ENCODE measurements around the gene TNKS1BP1.
"Not testable (repeated sequence)": the region's sequence is repeated elsewhere in the genome, so short reads cannot be mapped to it uniquely, and the experiment has no call there.

Gene TNKS1BP1

GRCh38 chr11:57353036-57353435 is 28.3 kb upstream of the TNKS1BP1 start:
- no peak for DNase-seq

DNA sequence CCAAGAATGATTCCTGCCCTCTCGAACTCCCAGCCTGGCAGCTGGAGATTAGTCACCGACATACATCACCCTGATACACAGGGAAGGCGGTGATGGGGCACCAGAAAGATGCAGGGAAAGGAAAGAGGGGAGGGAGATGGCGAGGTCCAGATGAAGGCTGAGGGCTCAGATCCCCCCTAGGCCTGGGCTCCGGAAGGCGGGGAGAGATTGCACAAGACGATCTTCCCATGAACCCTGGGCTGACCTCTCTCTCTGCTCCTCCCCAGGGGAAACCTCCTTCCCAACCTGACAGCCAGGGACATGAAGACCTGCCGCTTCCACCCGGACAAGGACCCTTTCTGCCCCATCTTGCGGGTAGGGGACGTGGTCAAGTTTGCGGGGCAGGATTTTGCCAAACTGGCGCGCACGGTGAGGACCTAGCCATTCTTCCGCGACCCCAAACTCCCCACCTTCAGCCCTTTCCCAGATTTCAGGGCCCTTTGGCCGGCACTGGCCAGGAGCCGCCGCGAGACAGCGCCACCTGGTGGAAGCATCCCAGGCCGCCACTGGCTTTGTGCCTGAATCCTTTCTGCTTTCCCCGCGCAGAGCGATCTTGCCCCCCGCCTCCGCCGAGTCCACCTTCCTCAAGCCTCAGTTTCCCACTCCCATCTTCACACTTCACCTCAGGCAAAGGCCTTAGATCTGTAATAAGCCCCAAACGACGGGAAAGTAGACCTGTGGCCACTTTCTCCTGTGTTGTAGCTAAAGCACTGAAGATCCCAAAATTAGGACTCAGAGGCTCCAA is 24.9 kb upstream of the TNKS1BP1 start:
- no peak for DNase-seq

- DNase-seq, result no peak
Measured at GRCh38 chr11:57348636-57349313, 24.0 kb upstream of the TNKS1BP1 start.

DNA sequence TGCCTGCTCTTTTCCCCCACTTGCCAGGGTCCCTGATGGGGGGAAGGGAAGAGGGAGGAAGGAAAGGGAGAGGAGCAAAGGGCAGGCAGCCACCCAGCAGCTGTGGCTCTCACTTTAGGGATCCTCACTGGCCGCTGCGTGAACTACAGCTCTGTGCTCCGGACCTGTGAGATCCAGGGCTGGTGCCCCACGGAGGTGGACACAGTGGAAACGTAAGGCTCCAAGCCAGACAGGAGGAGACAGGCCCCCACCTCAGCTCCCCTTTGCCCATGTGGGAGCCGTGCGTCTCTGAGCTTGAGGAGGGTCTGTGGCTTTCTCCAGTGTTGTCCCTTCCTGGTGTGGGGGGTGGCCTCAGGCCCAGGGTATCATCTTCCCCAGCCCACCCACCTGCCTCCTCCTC is 23.3 kb upstream of the TNKS1BP1 start:
- no peak for DNase-seq

DNA sequence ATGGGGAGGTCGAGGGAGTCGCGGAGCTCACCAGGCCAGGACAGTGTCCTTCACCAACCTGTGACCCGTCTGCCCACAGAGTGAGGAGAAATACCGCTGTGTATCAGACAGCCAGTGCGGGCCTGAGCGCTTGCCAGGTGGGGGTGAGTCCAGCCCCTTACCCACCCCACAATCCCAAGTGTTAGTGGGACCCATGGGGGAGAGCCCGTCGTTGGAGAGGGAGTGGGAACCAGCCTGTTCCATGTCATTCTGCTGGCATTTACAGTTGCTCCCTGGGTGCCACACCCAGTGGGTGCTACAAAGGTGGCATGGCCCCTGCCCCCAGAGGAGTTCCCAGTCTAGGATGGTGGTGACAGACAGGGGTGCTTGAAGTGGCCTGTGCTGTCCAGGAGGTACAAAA is 22.6 kb upstream of the TNKS1BP1 start:
- DNase-seq, result no peak

GRCh38 chr11:57345555-57346211 is 20.9 kb upstream of the TNKS1BP1 start:
- DNase-seq, result peak; percentile 57

GRCh38 chr11:57344826-57345225 is 20.1 kb upstream of the TNKS1BP1 start:
- no peak for DNase-seq

- DNase-seq, result no peak
Measured at GRCh38 chr11:57343825-57344224, 19.1 kb upstream of the TNKS1BP1 start.

DNA sequence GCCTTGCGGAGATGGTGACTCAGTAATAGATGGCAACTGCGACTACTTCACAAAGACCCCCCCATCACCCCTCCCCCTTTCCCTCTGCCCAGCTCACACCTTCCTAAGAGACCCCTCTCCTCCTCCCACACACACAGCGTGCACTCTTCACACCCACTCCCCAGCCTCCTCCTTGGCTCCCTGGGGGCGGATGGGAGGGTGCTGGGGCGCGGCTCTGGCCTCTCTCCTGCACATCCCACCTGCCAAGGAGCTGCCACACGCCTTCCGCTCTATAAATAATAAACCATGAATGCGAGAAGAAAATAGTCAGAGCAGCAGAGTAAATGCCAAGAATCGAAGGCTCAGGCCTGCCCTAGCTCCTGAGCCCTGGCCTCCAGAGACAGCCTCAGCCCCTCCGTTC is 17.9 kb upstream of the TNKS1BP1 start:
- DNase-seq, result no peak

DNA sequence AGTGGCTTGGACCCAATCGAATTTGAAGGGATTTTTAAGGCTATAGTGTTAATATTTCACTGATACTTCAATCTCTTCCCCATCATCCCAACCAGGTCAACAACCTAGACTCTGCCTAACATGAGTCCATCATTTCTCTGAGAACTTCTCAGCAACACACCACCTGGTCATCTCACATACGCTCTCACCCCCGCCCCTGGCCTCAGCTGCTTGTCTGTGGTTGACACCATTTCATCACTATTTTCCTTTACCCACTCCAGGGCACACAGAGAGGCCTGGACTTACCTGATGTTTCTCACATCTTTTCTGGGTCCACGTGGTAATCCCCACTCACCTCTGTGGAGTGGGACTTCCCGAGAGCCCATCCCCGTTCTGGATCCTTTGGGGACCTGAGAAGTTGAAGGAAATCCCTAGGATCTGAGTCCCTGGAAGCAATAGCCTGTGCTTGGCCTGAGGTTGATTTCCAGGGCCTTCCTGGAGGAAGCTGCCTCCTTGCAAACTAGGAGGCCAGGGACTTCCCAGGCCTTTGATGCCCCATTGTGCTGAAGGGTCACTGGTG is 16.6 kb upstream of the TNKS1BP1 start:
- DNase-seq, result no peak

- DNase-seq, result peak; percentile 75
Measured at GRCh38 chr11:57340039-57340615, 15.4 kb upstream of the TNKS1BP1 start.

DNA sequence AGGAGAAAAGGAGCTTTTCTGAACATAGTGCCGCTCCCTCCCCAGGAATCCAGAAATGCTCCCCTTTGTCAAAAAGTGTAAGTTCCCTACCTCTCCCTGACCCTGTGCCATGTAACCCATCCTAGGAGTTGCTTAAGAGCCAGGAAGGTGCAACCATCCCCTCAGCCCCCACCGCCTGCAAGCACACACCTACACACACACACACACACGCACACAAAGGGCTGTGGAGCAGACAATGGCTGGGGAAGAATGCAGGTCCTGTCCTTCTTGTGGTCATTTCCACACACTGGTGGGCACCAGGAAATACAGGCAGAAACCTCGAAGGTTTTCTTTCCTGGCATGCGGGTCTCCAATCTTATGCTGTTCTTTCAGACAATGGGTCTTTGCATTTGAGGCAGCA is 14.6 kb upstream of the TNKS1BP1 start:
- no peak for DNase-seq

GRCh38 chr11:57338142-57338541 is 13.4 kb upstream of the TNKS1BP1 start, which contains the start of gene P2RX3:
Gene P2RX3 (plus strand): TSS chr11:57338352. CDS start chr11:57338551, 199 bp downstream.
- DNase-seq, result no peak

GRCh38 chr11:57336856-57337255 is 12.1 kb upstream of the TNKS1BP1 start:
- DNase-seq, result not testable (repeated sequence)

GRCh38 chr11:57336111-57336666 is 11.4 kb upstream of the TNKS1BP1 start:
- no peak for DNase-seq

DNA sequence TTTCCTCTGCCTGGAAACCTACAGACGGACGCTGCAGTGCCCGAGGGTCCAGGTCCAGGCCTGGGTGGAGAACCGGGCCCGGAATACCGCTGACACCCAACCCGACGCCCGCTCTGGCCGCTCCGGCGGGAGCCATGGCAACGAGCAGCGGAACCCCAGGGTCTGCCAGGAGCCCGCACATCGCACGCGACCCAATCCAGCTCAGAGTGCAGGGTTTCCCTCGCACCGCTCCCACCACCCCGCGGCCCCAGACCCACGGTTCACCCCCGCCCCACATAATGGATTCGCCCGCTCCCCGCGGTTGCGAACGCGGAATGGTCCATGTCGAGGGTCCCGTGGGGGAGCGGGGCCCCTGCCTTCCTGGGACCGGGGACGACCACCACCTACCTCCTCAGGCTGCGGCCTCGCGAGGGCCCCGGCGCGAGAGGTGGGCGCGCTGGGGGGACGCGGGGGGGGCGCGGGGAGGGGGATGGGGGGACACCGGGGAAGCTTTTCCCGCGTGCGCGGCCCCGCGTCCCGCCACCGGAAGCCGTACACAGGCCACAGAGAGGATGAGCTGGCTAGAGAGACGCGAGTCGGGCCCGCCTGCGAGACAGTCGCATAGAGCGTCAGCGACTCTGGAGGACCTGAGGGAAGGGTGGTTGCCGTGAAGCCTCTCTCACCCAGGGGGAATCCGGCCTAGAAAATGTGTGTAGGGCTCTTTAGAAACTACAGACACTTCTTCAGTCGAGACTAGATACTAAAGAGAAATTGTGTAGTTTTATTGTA is 10.8 kb upstream of the TNKS1BP1 start, which contains the start of gene SSRP1:
Gene SSRP1, minus strand, starts transcription at position 550 of the 768 bp plus-strand sequence. CDS start 771 bp downstream, outside the sequence.
- DNase-seq, result peak; percentile 84

DNA sequence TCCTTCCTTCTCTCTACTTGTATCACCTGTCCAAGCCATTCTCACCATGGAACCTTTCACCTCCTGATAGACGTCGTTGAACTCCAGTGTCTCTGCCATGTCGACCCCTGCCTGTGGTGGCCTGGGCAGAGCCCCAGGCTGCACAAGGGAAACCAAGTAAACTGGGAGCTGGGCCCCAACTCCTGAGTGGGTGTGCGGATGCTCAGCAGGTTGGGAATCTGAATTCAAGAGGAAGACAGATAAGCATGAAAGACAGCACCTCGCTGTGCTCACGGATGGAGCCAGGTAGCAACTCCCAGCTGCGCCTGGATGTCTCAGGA is 10.2 kb upstream of the TNKS1BP1 start:
- DNase-seq, result no peak

DNA sequence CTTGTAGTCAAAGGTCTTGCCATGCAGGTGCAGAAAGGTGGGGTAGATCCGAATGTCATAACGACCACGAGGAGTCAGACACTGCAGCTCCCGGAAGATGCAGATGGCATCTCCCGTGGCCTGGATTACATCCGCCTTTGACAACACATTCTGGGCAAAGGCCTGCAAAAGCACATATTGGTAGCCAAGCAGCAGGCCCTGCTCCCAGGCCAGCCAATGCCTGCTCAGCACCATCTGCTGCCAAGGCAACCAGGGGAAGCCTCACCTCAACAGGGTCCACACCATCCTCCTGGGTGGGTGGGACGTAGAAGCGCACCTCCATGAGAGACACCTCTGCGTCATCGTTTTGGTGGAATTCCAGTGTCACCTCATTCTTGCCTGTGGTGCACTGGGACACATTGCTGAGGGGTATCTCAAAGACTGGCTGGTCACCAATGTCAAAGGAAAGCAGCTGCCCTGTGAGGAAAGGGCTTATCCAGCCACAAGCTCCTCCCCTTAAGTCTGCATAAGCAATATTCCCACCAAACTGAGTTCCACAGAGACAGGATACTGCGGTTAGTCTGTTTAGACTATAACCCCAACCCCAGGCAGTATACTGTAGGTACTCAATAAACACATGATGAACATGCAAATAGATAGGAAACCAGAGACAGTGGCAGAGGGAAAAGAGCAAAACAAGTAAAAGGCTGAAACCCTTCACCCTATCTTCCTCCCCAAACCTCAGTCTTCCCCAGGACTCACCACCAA is 8.1 kb upstream of the TNKS1BP1 start:
- no peak for DNase-seq

GRCh38 chr11:57331720-57332119 is 7.0 kb upstream of the TNKS1BP1 start:
- no peak for DNase-seq

- DNase-seq, result no peak
Measured at GRCh38 chr11:57330029-57330428, 5.3 kb upstream of the TNKS1BP1 start.

DNA sequence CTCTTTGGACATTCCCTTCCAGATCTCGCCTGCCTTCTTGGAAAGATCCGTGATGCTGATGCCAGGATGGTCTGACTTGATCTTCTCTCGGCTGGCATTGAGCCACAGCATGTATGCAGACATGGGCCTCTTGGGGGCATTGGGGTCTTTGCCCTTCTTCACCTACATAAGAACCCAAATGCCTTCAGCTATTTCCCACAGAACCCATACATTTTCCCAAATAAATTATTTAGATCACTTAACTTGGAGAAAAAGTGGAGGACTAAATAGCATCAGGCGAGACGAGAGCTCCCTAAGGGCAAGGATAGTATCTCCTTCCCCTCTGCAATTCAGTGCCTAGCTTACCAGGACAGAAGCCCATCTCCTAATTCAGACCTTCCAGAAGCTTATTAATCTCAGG is 3.0 kb upstream of the TNKS1BP1 start:
- no peak for DNase-seq

GRCh38 chr11:57325735-57326048 is 940 bp upstream of the TNKS1BP1 start:
- DNase-seq, result no peak

Measured in NCI-H1436 (cell line).